ENCODE results near the gene MRPL23.

MRPL23 gene

DNA sequence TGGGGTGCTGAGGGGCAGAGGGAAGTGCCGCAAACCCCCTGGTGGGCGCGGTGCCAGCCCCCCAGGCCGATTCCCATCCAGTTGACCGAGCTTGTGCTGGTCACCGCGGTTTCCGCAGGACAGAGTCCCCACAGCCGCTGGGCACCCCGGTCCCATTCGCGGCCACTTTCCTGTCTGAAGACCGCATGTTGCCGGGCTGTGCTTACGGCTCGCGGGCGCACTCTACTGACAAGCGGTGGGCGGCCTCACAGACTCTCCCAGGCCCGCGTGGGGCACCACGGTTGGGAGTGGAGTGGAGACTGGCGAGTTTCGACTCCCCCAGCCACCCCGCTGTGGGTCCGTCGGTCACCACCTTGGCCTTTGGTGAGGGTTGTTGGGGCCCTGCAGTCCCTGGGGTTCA is 51.2 kb downstream of the MRPL23 start:
- DNase-seq: no peak

DNA sequence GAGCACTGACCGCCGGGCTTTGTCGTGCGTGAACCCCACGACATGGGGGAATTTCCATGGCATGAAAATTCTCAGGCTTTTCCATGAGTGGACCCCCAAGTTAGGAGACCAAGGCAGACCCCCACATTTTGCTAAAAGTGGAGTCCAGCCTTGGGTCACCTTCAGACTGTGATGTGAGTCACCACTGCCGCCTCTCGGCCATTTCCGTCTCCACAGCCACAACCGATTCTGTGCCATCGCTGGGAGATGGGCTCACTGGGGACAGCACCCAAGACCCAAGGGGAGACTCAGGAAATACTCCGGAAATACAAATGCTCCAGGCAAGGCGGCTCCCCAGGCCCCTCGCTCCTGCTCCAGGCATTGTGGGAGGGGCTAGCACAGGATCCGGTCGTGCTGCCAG is 51.7 kb downstream of the MRPL23 start:
- no peak for DNase-seq

DNA sequence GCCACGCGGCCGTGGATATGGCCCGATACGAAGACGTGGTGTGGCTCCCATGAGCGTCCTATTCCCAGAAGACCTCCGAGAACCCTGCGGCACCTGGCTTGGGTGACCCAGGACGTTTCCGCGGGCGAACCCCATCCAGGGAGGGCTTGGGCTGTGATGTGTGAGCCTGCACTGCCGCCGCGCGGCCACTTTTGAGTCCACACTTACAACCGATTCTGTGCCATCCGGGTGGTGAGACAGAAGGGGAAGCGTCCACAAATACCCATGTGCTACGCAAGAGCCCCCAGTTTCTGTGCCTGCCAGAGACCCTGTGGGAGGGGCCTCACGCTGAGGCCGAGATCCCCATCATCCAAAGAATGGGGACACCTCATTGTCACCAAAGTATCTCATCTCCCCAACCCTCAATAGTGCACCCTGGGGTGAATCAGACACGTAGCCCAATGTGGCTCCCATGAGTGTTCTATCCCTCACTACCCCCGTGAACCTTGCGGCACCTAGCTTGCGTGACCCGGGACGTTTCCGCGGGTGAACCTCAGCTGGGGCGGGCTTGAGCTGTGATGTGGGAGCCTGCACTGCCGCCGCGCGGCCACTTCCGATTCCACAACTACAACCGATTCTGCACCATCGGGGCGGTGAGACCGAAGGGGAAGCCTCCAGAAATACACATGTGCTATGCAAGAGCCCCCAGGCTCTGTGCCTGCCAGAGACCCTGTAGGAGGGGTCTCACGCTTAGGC is 55.1 kb downstream of the MRPL23 start:
- no peak for DNase-seq

DNA sequence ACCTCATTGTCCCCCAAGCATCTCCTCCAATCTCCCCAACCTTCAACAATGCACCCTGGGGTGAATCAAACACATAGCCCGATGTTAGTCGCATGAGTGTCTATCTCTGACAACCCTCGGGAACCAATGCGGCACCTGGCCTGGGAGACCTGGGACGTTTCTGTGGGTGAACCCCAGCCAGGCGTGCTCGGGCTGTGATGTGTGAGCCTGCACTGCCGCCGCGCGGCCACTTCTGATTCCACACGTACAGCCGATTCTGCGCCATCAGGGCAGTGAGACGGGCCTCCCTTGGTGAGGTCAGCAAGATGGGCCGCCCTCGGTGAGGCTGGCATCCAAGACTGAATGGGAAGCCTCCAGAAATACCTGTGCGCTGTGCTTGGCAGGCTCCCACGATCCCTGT is 55.7 kb downstream of the MRPL23 start:
- no peak for DNase-seq

DNA sequence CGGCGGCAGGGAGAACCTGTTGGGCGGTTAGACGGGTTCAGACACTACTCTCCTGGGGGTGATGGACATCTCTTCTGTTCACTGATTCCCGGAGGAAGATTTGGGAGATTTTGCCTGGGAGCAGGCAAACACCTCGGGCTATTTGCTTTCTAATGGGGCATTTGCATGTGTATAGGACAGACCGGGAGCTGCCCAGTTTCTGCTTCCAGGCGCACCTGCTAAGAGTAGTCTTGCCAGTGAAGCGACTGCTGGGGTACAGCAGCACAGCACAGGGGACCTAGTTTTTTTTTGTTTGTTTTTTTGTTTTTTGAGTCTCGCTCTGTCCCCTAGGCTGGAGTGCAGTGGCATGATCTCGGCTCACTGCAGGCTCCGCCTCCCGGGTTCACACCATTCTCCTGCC is 57.3 kb downstream of the MRPL23 start:
- no peak for DNase-seq

Measured in cerebellar nuclear complex (tissue), 1 donor.